ACC112 (cell line): ENCODE data around the gene DHDH.
"Not testable (repeated sequence)": the region's sequence is repeated elsewhere in the genome, so short reads cannot be mapped to it uniquely, and the experiment has no call there.

ENCODE experiments used
- H2AFZ ChIP-seq: fragments of 200-600 bp; sonication (generic); one replicate; pipeline ENCODE4 v1.6.0; 2017; ENCODE audit warnings: antibody characterized with exemption, low read length; ENCODE audit not compliant: unreplicated experiment
- H3K27ac ChIP-seq: fragments of 200-600 bp; sonication (generic); 2 replicates; pipeline ENCODE4 v1.5.1; 2014; ENCODE audit warnings: low read depth, mild to moderate bottlenecking, antibody characterized with exemption, low read length, moderate library complexity
- H3K27me3 ChIP-seq: fragments of 200-600 bp; sonication (generic); 2 replicates; pipeline ENCODE4 v1.6.1; 2014; ENCODE audit warnings: mild to moderate bottlenecking, antibody characterized with exemption, low read length, moderate library complexity, mixed read lengths; ENCODE audit not compliant: insufficient read depth
- H3K36me3 ChIP-seq: fragments of 200-600 bp; sonication (generic); 2 replicates; pipeline ENCODE4 v1.6.1; 2016; ENCODE audit warnings: mild to moderate bottlenecking, antibody characterized with exemption, low read length, moderate library complexity, mixed read lengths; ENCODE audit not compliant: insufficient read depth
- H3K4me1 ChIP-seq: fragments of 200-600 bp; sonication (generic); one replicate; pipeline ENCODE4 v1.6.1; 2016; ENCODE audit warnings: low read length, mixed read lengths; ENCODE audit not compliant: insufficient read depth, unreplicated experiment, control insufficient read depth
- H3K4me3 ChIP-seq: fragments of 200-600 bp; sonication (generic); 2 replicates; pipeline ENCODE4 v1.5.1; 2014; ENCODE audit warnings: mild to moderate bottlenecking, low read depth, low read length
- H3K79me2 ChIP-seq: fragments of 200-600 bp; sonication (generic); one replicate; pipeline ENCODE4 v1.6.0; 2016; ENCODE audit warnings: low read length; ENCODE audit not compliant: control insufficient read depth, unreplicated experiment, insufficient read depth

The DHDH gene

GRCh38 chr19:48933382-48933932 is at the start of gene DHDH:
Gene DHDH (plus strand): TSS chr19:48933699. CDS start chr19:48933722, 23 bp downstream.
- no peak within 1 kb of the TSS for H3K27ac ChIP-seq
- peaks cover 4% of the 10 kb centered on the region for H3K4me1 ChIP-seq
- peak within 1 kb of the TSS; percentile 71 for H3K4me3 ChIP-seq
- no peaks in the 10 kb centered on the region for H3K79me2 ChIP-seq
- H3K27me3 ChIP-seq, result no peaks in the 10 kb centered on the region
- H2AFZ ChIP-seq, result peak within 1 kb of the TSS; percentile 76
- no peaks in the 10 kb centered on the region for H3K36me3 ChIP-seq

- no peak overlapping the region for H3K27ac ChIP-seq
- no peaks in the 10 kb centered on the region for H3K27me3 ChIP-seq
- H3K79me2 ChIP-seq, result no peaks in the 10 kb centered on the region
- peaks cover under 1% of the 10 kb centered on the region for H3K36me3 ChIP-seq
- no peaks in the 10 kb centered on the region for H3K4me1 ChIP-seq
- no peak overlapping the region for H3K4me3 ChIP-seq
- H2AFZ ChIP-seq, result no peak overlapping the region
Observed at GRCh38 chr19:48883726-48884125, 49.8 kb upstream of the DHDH start.

GRCh38 chr19:48887861-48888612 is 45.5 kb upstream of the DHDH start:
- H3K27me3 ChIP-seq, result no peaks in the 10 kb centered on the region
- H2AFZ ChIP-seq, result no peak overlapping the region
- H3K36me3 ChIP-seq, result no peaks in the 10 kb centered on the region
- H3K27ac ChIP-seq, result no peak overlapping the region
- H3K4me1 ChIP-seq, result no peaks in the 10 kb centered on the region
- no peak overlapping the region for H3K4me3 ChIP-seq
- H3K79me2 ChIP-seq, result no peaks in the 10 kb centered on the region

GRCh38 chr19:48889496-48889895 is 44.0 kb upstream of the DHDH start:
- H3K4me1 ChIP-seq, H3K36me3 ChIP-seq, H3K79me2 ChIP-seq, H3K27me3 ChIP-seq, H3K4me3 ChIP-seq, H2AFZ ChIP-seq, H3K27ac ChIP-seq: not testable (repeated sequence)

DNA sequence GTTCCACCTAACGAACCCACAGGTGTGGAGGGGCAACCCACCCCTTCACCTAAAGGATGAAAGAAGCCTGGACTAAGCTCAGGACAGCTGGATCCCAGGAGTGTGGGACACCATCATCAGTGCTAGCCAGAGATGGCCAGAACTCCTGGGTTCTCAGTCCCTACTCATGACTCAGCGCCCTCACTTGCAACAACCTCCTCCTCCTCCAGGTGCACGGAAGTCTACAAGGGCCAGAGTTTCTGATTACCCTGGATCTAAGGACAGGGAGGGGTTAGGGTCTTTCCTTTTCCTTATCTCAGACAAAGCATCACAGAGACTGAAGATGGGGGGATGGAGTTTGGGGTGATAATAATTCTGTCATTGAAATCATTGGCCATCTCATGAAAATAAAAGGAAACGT is 42.9 kb upstream of the DHDH start:
- Histone ChIP-seq H2AFZ (no peak overlapping the region), H3K4me3 (no peak overlapping the region), H3K36me3 (no peaks in the 10 kb centered on the region), H3K27me3 (no peaks in the 10 kb centered on the region), H3K4me1 (no peaks in the 10 kb centered on the region), H3K27ac (no peak overlapping the region), H3K79me2 (no peaks in the 10 kb centered on the region)

GRCh38 chr19:48895226-48895625 is 38.3 kb upstream of the DHDH start:
- no peaks in the 10 kb centered on the region for H3K4me1 ChIP-seq
- no peak overlapping the region for H3K27ac ChIP-seq
- H2AFZ ChIP-seq, result no peak overlapping the region
- H3K79me2 ChIP-seq, result peaks cover under 1% of the 10 kb centered on the region
- no peaks in the 10 kb centered on the region for H3K36me3 ChIP-seq
- no peak overlapping the region for H3K4me3 ChIP-seq
- H3K27me3 ChIP-seq, result no peaks in the 10 kb centered on the region

DNA sequence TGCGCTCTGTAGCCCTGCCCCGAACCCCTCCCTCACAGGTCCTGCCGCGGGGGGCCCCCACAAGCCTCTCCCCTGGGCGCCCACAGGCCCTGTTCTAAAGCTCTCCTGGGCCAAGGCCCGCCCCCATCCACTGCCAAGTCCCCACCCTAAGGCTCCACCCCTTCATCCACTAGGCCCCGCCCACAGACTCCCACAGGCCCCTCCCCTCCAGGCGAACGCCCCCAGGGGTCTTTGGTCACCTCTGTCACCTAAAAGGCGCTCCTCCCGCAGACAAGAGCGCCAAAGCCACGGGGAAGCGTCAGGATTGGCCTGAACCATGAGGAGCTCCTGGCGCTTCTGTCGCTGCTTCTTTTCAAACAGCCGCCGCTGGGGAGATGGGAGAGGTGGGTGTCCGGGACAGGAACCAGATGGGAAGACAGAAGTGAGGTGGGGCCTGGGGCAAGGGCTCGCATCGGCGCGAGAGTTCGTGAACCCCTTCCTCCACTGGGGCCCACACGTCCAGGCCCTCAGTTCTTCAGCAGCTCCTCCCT is 37.2 kb upstream of the DHDH start:
- Histone ChIP-seq H3K4me1 (no peaks in the 10 kb centered on the region), H3K4me3 (no peak overlapping the region), H3K79me2 (peaks cover 9% of the 10 kb centered on the region), H3K27me3 (no peaks in the 10 kb centered on the region), H3K27ac (no peak overlapping the region), H2AFZ (no peak overlapping the region), H3K36me3 (no peaks in the 10 kb centered on the region)

- Histone ChIP-seq H3K79me2 (peaks cover 12% of the 10 kb centered on the region), H3K27me3 (no peaks in the 10 kb centered on the region), H2AFZ (no peak overlapping the region), H3K36me3 (no peaks in the 10 kb centered on the region), H3K27ac (no peak overlapping the region), H3K4me1 (no peaks in the 10 kb centered on the region), H3K4me3 (no peak overlapping the region)
Observed at GRCh38 chr19:48897181-48897580, 36.3 kb upstream of the DHDH start.

- peaks cover 15% of the 10 kb centered on the region for H3K79me2 ChIP-seq
- not testable (repeated sequence) for H3K4me3 ChIP-seq, H2AFZ ChIP-seq, H3K4me1 ChIP-seq, H3K27ac ChIP-seq, H3K27me3 ChIP-seq, H3K36me3 ChIP-seq
Observed at GRCh38 chr19:48899386-48899749, 34.1 kb upstream of the DHDH start.

DNA sequence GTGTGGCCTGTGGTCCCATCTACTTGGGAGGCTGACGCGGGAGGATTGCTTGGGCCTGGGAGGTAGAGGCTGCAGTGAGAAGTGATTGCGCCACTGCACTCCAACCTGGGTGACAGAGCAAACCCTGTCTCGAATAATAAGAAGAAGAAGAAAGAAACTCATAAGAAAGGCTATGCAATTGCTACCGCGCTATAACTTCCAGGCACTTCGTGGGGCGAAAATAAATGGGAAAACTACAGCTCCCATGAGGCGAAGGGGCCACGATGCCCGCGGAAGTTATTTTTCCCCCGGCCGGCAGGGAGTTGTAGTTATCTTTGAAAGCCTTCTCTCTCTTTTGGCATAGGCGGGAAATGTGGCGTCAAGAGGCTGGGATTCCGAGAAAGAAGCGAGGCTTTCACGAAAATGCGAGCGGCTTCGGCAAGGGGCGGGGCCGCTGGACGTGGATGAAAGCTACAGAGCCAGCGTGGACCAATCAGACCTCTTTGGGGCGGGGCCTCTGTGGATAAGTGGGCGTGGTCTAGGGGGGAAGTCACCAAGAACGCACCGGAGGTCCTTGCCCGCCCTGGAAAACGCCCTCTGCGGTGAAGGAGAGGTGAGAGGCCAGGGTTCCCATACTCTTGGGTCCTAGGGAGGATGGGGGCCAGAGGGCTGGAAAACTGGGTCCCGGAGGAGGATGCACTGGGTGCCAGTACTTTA is 33.6 kb upstream of the DHDH start, which contains the start of gene NUCB1:
Gene NUCB1 (plus strand): TSS at position 532 of the 696 bp plus-strand sequence. CDS start 485 bp downstream, outside the sequence.
- Histone ChIP-seq H3K4me1 (no peaks in the 10 kb centered on the region), H3K4me3 (peak within 1 kb of the TSS; percentile 88), H3K79me2 (peaks cover 15% of the 10 kb centered on the region), H3K27ac (peak within 1 kb of the TSS; percentile 79), H3K36me3 (no peaks in the 10 kb centered on the region), H2AFZ (peak within 1 kb of the TSS; percentile 74), H3K27me3 (no peaks in the 10 kb centered on the region)
